HCT116 (cell line): ENCODE measurements around the gene FKBP2. TPM values are rescaled to one million over a fixed set of nuclear protein-coding genes. Genes with fewer than 3 reads are reported as not detected.

Source experiments
- ATAC-seq: fragments of 200-7000 bp; cut with Tn5 transposase; 2 replicates; pipeline ENCODE4 v1.9.1; 2020; ENCODE audit warnings: mild to moderate bottlenecking, moderate library complexity
- BruUV-seq: library from RNA; stranded (reverse); fragments of 400-500 nt; replicated peaks from 2 replicates; lab custom pipeline; 2021; lab: Mats Ljungman, UMichigan
- CTCF ChIA-PET: fragments of 300-600 bp; sonication (Branson Sonifier 250); formaldehyde crosslinking; loops from one replicate; lab custom pipeline; 2021; ENCODE audit warnings: antibody characterized with exemption; lab: Charles Lee
- POLR2A ChIA-PET: fragments of 300-600, 350-600 bp; sonication (Branson Sonifier 250); formaldehyde crosslinking; loops from one replicate; lab custom pipeline; 2021; ENCODE audit warnings: antibody characterized with exemption; lab: Charles Lee
- RAD21 ChIA-PET, 2 experiments: fragments of 300-600 bp; sonication (Branson Sonifier 250); formaldehyde crosslinking; loops; one replicate each; lab custom pipeline; 2023; ENCODE audit warnings: low total read pairs in 2 of 2; ENCODE audit not compliant: uncharacterized antibody in 2 of 2, unreplicated experiment in 2 of 2, low non-redundant PET in 1 of 2; lab: Charles Lee
- DNase-seq: peaks from one replicate; pipeline ENCODE4 v3.0.0-alpha.2; 2010; ENCODE audit warnings: low read depth, low spot score
- H2AFZ ChIP-seq: fragments of 200-600 bp; shearing (Covaris generic), sonication (generic); 2 replicates; pipeline ENCODE4 v1.6.1; 2017; ENCODE audit warnings: low read depth, mixed run types, mixed read lengths, antibody characterized with exemption, low read length; ENCODE audit not compliant: poor library complexity, severe bottlenecking
- H3K27ac ChIP-seq: 2 replicates; pipeline ENCODE4 v1.5.1; 2012; ENCODE audit warnings: low read depth, low read length
- H3K27me3 ChIP-seq: fragments of 200-600 bp; sonication (generic); 2 replicates; pipeline ENCODE4 v1.6.1; 2016; ENCODE audit warnings: mixed run types, low read length, mixed read lengths; ENCODE audit not compliant: insufficient read depth
- H3K36me3 ChIP-seq, 2 experiments: fragments of 200-500 bp in 1 of 2; fragments of 200-600 bp in 1 of 2; sonication (Bioruptor generic) in 1 of 2; sonication (generic) in 1 of 2; 2 replicates each; pipeline versions ENCODE4 v1.5.1 to v1.6.1; 2014 to 2016; ENCODE audit warnings: low read length in 2 of 2, inconsistent platforms in 1 of 2, mixed read lengths in 1 of 2, mixed run types in 1 of 2; ENCODE audit not compliant: insufficient read depth in 2 of 2, control insufficient read depth in 1 of 2
- H3K4me1 ChIP-seq, 2 experiments: fragments of 200-600 bp in 1 of 2; sonication (generic) in 1 of 2; 2 replicates each; pipeline versions ENCODE4 v1.5.1 to v1.6.1; 2012 to 2017; ENCODE audit warnings: low read length in 2 of 2, inconsistent platforms in 1 of 2, mild to moderate bottlenecking in 1 of 2, mixed read lengths in 1 of 2, mixed run types in 1 of 2, moderate library complexity in 1 of 2; ENCODE audit not compliant: insufficient read depth in 2 of 2, control insufficient read depth in 1 of 2
- H3K4me2 ChIP-seq: fragments of 200-600 bp; sonication (generic); 2 replicates; pipeline ENCODE4 v1.6.1; 2017; ENCODE audit warnings: mixed run types, low read length, mixed read lengths
- H3K4me3 ChIP-seq, 2 experiments: fragments of 200-600 bp in 1 of 2; sonication (generic) in 1 of 2; replicated peaks in 1 of 2; 2 replicates each; pipeline ENCODE4 v1.5.1; 2011 to 2016; ENCODE audit warnings: low read length in 2 of 2, control low read depth in 1 of 2, low read depth in 1 of 2, mild to moderate bottlenecking in 1 of 2, mixed read lengths in 1 of 2, mixed run types in 1 of 2
- H3K79me2 ChIP-seq: fragments of 200-600 bp; sonication (generic); 2 replicates; pipeline ENCODE4 v1.6.1; 2017; ENCODE audit warnings: mild to moderate bottlenecking, mixed run types, low read length, moderate library complexity, mixed read lengths; ENCODE audit not compliant: insufficient read depth
- H3K9ac ChIP-seq: fragments of 200-600 bp; sonication (generic); 2 replicates; pipeline ENCODE4 v1.6.1; 2016; ENCODE audit warnings: low read length, mixed read lengths
- H3K9me2 ChIP-seq: fragments of 200-600 bp; sonication (generic), shearing (Covaris generic); 2 replicates; pipeline ENCODE4 v1.6.1; 2017; ENCODE audit warnings: mixed run types, mild to moderate bottlenecking, moderate library complexity; ENCODE audit not compliant: insufficient read depth
- H3K9me3 ChIP-seq, 2 experiments: fragments of 200-500 bp in 1 of 2; fragments of 200-600 bp in 1 of 2; sonication (Bioruptor generic) in 1 of 2; sonication (generic) in 1 of 2; 2 replicates each; pipeline ENCODE4 v1.6.1; 2014 to 2017; ENCODE audit warnings: low read length in 2 of 2, mixed read lengths in 2 of 2, inconsistent platforms in 1 of 2, low read depth in 1 of 2, mild to moderate bottlenecking in 1 of 2, mixed run types in 1 of 2, moderate library complexity in 1 of 2; ENCODE audit not compliant: control insufficient read depth in 1 of 2, insufficient read depth in 1 of 2
- H4K20me1 ChIP-seq: fragments of 200-600 bp; sonication (generic), shearing (Covaris generic); 2 replicates; pipeline ENCODE4 v1.6.1; 2017; ENCODE audit warnings: mixed run types, mild to moderate bottlenecking, moderate library complexity; ENCODE audit not compliant: insufficient read depth
- ELF1 ChIP-seq: IDR thresholded peaks from 2 replicates; pipeline ENCODE4 v1.6.1; 2012; ENCODE audit warnings: low read depth, borderline replicate concordance
- EZH2 ChIP-seq: fragments of 200-600 bp; sonication (generic); IDR thresholded peaks from 2 replicates; pipeline ENCODE4 v1.6.1; 2017; ENCODE audit warnings: antibody characterized with exemption, mixed run types
- FOSL1 ChIP-seq: IDR thresholded peaks from 2 replicates; pipeline ENCODE4 v1.6.1; 2012; ENCODE audit warnings: low read depth
- JUND ChIP-seq: IDR thresholded peaks from 2 replicates; pipeline ENCODE4 v1.6.1; 2012
- POLR2AphosphoS5 ChIP-seq: IDR thresholded peaks from 2 replicates; pipeline ENCODE4 v1.6.1; 2011; ENCODE audit warnings: mild to moderate bottlenecking, low read depth, low read length, moderate library complexity
- RAD21 ChIP-seq: IDR thresholded peaks from 2 replicates; pipeline ENCODE4 v1.6.1; 2012; ENCODE audit warnings: low read depth, mild to moderate bottlenecking
- REST ChIP-seq: IDR thresholded peaks from 2 replicates; pipeline ENCODE4 v1.6.1; 2012; ENCODE audit warnings: low read depth
- SRF ChIP-seq: IDR thresholded peaks from 2 replicates; pipeline ENCODE4 v1.6.1; 2012; ENCODE audit warnings: low read depth
- TCF7L2 ChIP-seq: IDR thresholded peaks from 2 replicates; pipeline ENCODE4 v1.7.0; 2011; ENCODE audit warnings: borderline replicate concordance, inconsistent platforms; ENCODE audit not compliant: insufficient read depth, insufficient read length; ENCODE audit errors: extremely low read depth
- YY1 ChIP-seq: IDR thresholded peaks from 2 replicates; pipeline ENCODE4 v1.6.1; 2011; ENCODE audit warnings: low read length, low read depth, moderate library complexity, mild to moderate bottlenecking; ENCODE audit not compliant: insufficient replicate concordance; ENCODE audit errors: extremely low read depth
- ZNF274 ChIP-seq: fragments of 200-500 bp; sonication (Bioruptor generic); IDR thresholded peaks from 2 replicates; pipeline ENCODE4 v1.6.1; 2014; ENCODE audit warnings: mild to moderate bottlenecking, low read depth, low read length, inconsistent platforms
- intact Hi-C: fragments of 100-400 bp; cut with micrococcal nuclease; formaldehyde crosslinking; loops from 2 replicates; pipeline ENCODE4 v1.10.0; 2022
- total RNA-seq: library from RNA; stranded (reverse); gene quantifications from one replicate; pipeline ENCODE4 v1.2.1, GENCODE V29; 2021; ENCODE audit not compliant: unreplicated experiment

FKBP2 gene
- total RNA-seq, 1 experiment from 2014 or later: 69.2 TPM

- TF ChIP-seq JUND (no peak), RAD21 (no peak), REST (no peak), POLR2AphosphoS5 (no peak), FOSL1 (no peak), EZH2 (no peak), TCF7L2 (no peak), ZNF274 (no peak), ELF1 (no peak), SRF (no peak), YY1 (no peak)
- Histone ChIP-seq H4K20me1 (no peaks in the 10 kb centered on the region), H3K27me3 (no peaks in the 10 kb centered on the region), H3K4me2 (no peak overlapping the region), H3K4me3 (no peak overlapping the region), H3K9ac (no peak overlapping the region), H3K27ac (no peak overlapping the region), H3K36me3 (peaks cover 27 to 60% of the 10 kb centered on the region in 2 experiments; a peak in 3 of 4 replicates), H3K9me2 (no peaks in the 10 kb centered on the region), H3K4me1 (peaks cover 5 to 15% of the 10 kb centered on the region in 2 experiments; a peak in 3 of 4 replicates), H2AFZ (no peak overlapping the region), H3K9me3 (no peaks in the 10 kb centered on the region), H3K79me2 (peaks cover 21% of the 10 kb centered on the region)
- intact Hi-C loops: no loop called here
- no peak for DNase-seq
- no peak for ATAC-seq
- POLR2A ChIA-PET: interaction anchor here (1.2 kb wide), 1 partner anchor 10 kb away, joined by 3 read pairs; no protein-coding TSS in a partner anchor
- BruUV-seq: no TSS peak
- RAD21 ChIA-PET: no interaction called here
- CTCF ChIA-PET: interaction anchor here (1.1 kb wide), 1 partner anchor 9 kb away, joined by 3 read pairs; no protein-coding TSS in a partner anchor
Observed at GRCh38 chr11:64258356-64258755, 17.5 kb downstream of the FKBP2 start.
